ENCODE results near the gene TGFBR2.

- no peak for TF ChIP-seq POLR2A (IDR thresholded peaks at IDR 0.05)
- TF ChIP-seq CTCF (IDR thresholded peaks at IDR 0.05): no peak
Observed at GRCh38 chr3:30615615-30616346, 9.4 kb downstream of the TGFBR2 start.

Data from uterus (tissue), 2 donors.